Spleen (tissue), 11 donors: ENCODE data around the gene C20orf204. TPM values are rescaled to one million over a fixed set of nuclear protein-coding genes. Genes with fewer than 3 reads are reported as not detected.
A peak's percentile ranks its signal among the peaks of the same experiment; 100 is the strongest.

Source experiments
- DNase-seq: peaks from one replicate; pipeline ENCODE4 v3.0.0-alpha.2; 2020
- H3K27ac ChIP-seq, 8 donors: fragments of 200-600 bp; sonication (generic) in 7 of 8; 1 replicate in 4 of 8; 2 replicates in 4 of 8; pipeline versions ENCODE4 v1.5.0 to v1.8.0; 2016 to 2021; ENCODE audit warnings: inconsistent platforms in 4 of 8, mild to moderate bottlenecking in 4 of 8, moderate library complexity in 1 of 8
- H3K27me3 ChIP-seq, 7 donors: fragments of 200-600 bp; sonication (generic) in 6 of 7; replicated peaks in 1 of 7; 1 replicate in 4 of 7; 2 replicates in 3 of 7; pipeline versions ENCODE4 v1.5.0 to v1.8.0; 2016 to 2021; ENCODE audit warnings: inconsistent platforms in 3 of 7, mild to moderate bottlenecking in 1 of 7
- H3K36me3 ChIP-seq, 6 donors: fragments of 200-600 bp; sonication (generic) in 5 of 6; 1 replicate in 4 of 6; 2 replicates in 2 of 6; pipeline versions ENCODE4 v1.5.0 to v1.8.0; 2016 to 2021; ENCODE audit warnings: inconsistent platforms in 2 of 6
- H3K4me1 ChIP-seq, 6 donors: fragments of 200-600 bp; sonication (generic) in 5 of 6; 1 replicate in 3 of 6; 2 replicates in 3 of 6; pipeline versions ENCODE4 v1.5.0 to v1.8.0; 2016 to 2021; ENCODE audit warnings: inconsistent platforms in 3 of 6
- H3K4me3 ChIP-seq, 8 donors: fragments of 200-600 bp; sonication (generic) in 7 of 8; 1 replicate in 4 of 8; 2 replicates in 4 of 8; pipeline versions ENCODE4 v1.5.0 to v1.8.0; 2016 to 2021; ENCODE audit warnings: inconsistent platforms in 4 of 8, mild to moderate bottlenecking in 4 of 8, moderate library complexity in 2 of 8
- H3K9me3 ChIP-seq, 8 donors: fragments of 200-600 bp; sonication (generic) in 7 of 8; 1 replicate in 4 of 8; 2 replicates in 4 of 8; pipeline versions ENCODE4 v1.5.0 to v1.8.0; 2016 to 2021; ENCODE audit warnings: inconsistent platforms in 4 of 8
- POLR2A ChIP-seq, 3 donors: fragments of 450-650 bp; IDR thresholded peaks; one replicate each; pipeline ENCODE4 v1.5.1; 2017; ENCODE audit warnings: antibody characterized with exemption in 3 of 3, mild to moderate bottlenecking in 1 of 3
- POLR2AphosphoS5 ChIP-seq, 3 donors: sonication (generic); formaldehyde crosslinking; IDR thresholded peaks; one replicate each; pipeline ENCODE4 v1.5.1; 2017; ENCODE audit warnings: antibody characterized with exemption in 3 of 3
- WGBS, 5 donors: extraction: QIAGEN DNeasy Blood & Tissue Kit in 3 of 5; methylation state at CpG; one replicate each; pipeline versions ENCODE4 v1.1.5 to v1.1.7; 2013 to 2018; 5-methylcytosine and 5-hydroxymethylcytosine counted together
- intact Hi-C: fragments of 100-400 bp; cut with DNase I; formaldehyde crosslinking; loops from one replicate; pipeline ENCODE4 v1.15.0; 2023; ENCODE audit warnings: low total_unique reads
- polyA plus RNA-seq, 3 donors: library from polyadenylated mRNA; stranded (reverse); fragments of 200-250 nt; gene quantifications; one replicate each; pipeline ENCODE4 v1.2.1, GENCODE V29; 2013
- total RNA-seq, 7 donors: library from RNA; depleted of rRNA in 3 of 7; stranded (reverse); fragments of >200 nt in 3 of 7; fragmentation: NEBNext Ultra II Directional in 4 of 7; extraction: Animal tissue kit (Norgen Biotek cat#: 25700) in 4 of 7; gene quantifications; one replicate each; pipeline versions ENCODE4 v1.1.0 to v1.2.1, GENCODE V29; 2016 to 2021
- TF ChIP-seq, protein P1 (sequence below), 11 experiments: fragments of 200-600 bp in 7 of 11; fragments of 450-650 bp in 4 of 11; sonication (generic) in 4 of 11; IDR thresholded peaks in 8 of 11; conservative IDR thresholded peaks in 3 of 11; 1 replicate in 7 of 11; 2 replicates in 4 of 11; pipeline versions ENCODE4 v1.4.0 to v1.8.0; 2016 to 2021; ENCODE audit warnings: antibody characterized with exemption in 11 of 11, inconsistent platforms in 4 of 11, mild to moderate bottlenecking in 1 of 11
- donor health status: healthy with polysubstance abuse.
- donor health status: DM: no; HTN: no; CAD: no; lungs with moderate emphysema.
- donor health status: DM: no; HTN: no; CAD: no.
- donor health status: Bipolar disorder and iron deficiency.
- donor health status: healthy.
- donor health status: DM: no; HTN: no; CAD: no.
- donor health status: DM: yes; HTN: yes; CAD: no.

The C20orf204 gene
- total and polyA plus RNA-seq, 10 donors: 0.85 to 3.9 (median 1.9) TPM

DNA sequence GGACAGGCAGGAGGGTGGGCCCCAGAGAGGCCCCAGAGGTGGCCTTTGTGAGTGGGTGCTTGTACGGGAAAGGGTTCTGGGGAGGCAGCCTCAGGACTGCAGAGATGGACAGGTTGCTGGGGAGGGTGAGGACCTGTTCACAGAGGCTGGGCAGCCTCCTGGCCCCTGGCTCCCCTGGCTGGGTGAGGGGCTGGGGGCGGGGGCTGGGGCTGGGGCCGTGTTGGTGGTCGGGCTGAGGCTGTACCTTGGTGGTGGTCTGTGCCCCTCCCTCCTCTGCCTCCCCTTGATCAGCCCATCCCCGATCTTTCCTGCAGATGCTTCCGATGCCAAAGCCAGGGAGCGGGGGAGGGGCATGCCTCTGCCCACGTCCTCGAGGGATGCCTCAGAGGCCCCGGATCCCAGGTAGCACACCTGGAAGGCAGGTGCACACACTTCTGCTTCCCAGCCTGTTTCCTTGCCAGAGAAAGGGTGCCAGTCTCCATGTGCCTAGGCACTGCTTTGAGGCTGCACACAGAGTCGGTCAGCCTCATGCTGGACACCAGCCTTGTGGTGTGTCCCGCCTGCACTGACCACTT, 31.8 kb downstream of the C20orf204 start:
- TF ChIP-seq POLR2A (IDR thresholded peaks at IDR 0.05) (no peak), POLR2AphosphoS5 (IDR thresholded peaks at IDR 0.05) (no peak)
- TF ChIP-seq, protein P1, sequence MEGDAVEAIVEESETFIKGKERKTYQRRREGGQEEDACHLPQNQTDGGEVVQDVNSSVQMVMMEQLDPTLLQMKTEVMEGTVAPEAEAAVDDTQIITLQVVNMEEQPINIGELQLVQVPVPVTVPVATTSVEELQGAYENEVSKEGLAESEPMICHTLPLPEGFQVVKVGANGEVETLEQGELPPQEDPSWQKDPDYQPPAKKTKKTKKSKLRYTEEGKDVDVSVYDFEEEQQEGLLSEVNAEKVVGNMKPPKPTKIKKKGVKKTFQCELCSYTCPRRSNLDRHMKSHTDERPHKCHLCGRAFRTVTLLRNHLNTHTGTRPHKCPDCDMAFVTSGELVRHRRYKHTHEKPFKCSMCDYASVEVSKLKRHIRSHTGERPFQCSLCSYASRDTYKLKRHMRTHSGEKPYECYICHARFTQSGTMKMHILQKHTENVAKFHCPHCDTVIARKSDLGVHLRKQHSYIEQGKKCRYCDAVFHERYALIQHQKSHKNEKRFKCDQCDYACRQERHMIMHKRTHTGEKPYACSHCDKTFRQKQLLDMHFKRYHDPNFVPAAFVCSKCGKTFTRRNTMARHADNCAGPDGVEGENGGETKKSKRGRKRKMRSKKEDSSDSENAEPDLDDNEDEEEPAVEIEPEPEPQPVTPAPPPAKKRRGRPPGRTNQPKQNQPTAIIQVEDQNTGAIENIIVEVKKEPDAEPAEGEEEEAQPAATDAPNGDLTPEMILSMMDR (IDR thresholded peaks at IDR 0.05 in 8 of 11, conservative IDR thresholded peaks at IDR 0.05 in 3 of 11): no peak
- no peaks in the 10 kb centered on the region for H3K9me3 ChIP-seq
- H3K27me3 ChIP-seq: no peaks in the 10 kb centered on the region
- WGBS, 5 donors: 60 to 100% (median 62%) methylated on average over 1 to 12 of the region's 12 CpGs
- H3K27ac ChIP-seq: peak overlapping the region in 1 of 8 donors; percentile 39
- DNase-seq: no peak
- H3K4me1 ChIP-seq: peaks cover 28 to 97% (median 87%) of the 10 kb centered on the region in 6 donors
- no peak overlapping the region for H3K4me3 ChIP-seq
- peaks cover 0 to 20% (median 13%) of the 10 kb centered on the region in 6 donors for H3K36me3 ChIP-seq
- intact Hi-C loops: no loop called here

DNA sequence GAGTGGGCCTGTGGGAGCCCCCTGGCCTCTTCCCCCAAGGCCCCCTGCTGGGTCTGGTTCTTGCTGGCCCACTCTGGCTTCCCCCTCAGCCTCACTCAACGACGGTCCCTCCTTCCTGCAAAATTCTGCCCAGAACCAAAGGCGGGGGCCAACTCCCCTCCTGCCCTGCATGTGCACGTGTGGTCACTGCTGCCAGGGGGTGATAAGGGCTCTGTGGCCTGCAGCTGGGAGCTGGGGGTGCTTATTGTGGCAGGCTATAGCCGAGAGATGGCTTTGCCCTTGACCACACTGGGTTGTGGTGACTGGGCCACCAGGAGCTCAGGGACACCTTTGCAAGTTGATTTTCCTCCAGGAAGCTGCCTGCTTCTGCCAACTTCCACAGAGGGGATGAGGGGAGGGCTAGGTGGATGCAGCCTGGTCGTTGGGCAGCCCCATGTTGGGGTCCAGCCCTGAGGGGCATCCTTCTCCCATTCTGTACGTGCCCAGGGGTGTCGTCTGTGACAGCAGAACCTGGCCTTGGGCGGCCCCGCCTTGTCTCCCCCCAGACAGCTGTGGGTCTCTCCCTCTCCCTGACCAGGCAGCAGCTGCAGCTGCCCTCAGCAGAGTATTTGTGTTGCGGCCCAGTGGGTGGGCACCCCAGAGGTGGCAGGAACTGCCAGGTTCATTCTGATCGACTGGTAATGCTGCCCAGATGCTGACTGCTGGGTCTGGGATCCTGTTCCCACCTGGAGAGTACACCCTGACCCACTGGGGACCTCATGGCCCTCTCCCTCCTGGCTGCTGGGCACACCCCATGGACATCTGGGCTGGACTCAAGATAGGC, 32.6 kb downstream of the C20orf204 start:
- Histone ChIP-seq H3K4me1 (peaks cover 28 to 100% (median 87%) of the 10 kb centered on the region in 6 donors), H3K27me3 (no peaks in the 10 kb centered on the region), H3K27ac (peak overlapping the region in 1 of 8 donors; percentile 39), H3K4me3 (no peak overlapping the region), H3K9me3 (no peaks in the 10 kb centered on the region), H3K36me3 (peaks cover 0 to 28% (median 21%) of the 10 kb centered on the region in 6 donors)
- WGBS, 5 donors: 47 to 65% (median 54%) methylated on average over 10 to 12 of the region's 12 CpGs
- DNase-seq: no peak
- TF ChIP-seq POLR2AphosphoS5 (IDR thresholded peaks at IDR 0.05): peak in 2 of 3 donors; percentile 34 to 63
- TF ChIP-seq POLR2A (IDR thresholded peaks at IDR 0.05): no peak
- intact Hi-C loops: no loop called here

- no peak overlapping the region for H3K4me3 ChIP-seq
- no peak for DNase-seq
- H3K27me3 ChIP-seq: no peaks in the 10 kb centered on the region
These were observed 33.2 kb downstream of the C20orf204 start for GRCh38 chr20:64069209-64069613.

DNA sequence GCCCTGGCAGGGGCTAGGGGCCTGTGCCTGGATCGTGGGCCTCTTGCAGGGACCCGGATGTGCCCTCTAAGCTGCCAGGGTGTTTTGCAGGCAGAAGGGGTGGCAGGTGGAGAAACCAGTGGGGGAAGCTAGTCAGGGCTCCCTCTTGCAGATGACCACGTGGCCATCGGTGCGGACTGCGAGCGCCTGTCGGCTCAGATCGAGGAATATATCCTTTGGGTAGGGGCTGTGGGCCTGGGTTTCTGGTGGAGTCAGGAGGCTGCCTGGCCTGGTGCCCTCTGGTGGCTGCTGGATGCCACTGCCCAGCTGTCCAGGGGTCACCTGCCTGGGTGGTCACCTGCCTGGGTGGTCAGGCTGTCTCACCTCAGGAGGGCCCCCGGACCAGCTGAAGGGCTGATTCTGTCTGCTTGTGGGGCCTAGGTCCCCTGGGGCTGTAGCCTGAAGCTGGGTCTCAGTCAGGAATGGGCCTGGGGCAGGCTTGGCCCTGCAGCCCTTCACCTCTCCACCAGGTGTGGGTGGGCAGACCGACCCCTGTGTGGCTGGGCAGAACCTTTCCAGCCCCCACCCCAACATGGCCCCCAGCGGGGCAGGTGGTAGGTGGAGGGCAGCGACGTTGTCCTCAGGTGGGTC, 33.7 kb downstream of the C20orf204 start:
- H3K27ac ChIP-seq: no peak overlapping the region
- intact Hi-C loops: no loop called here
- peaks cover 18 to 100% (median 81%) of the 10 kb centered on the region in 6 donors for H3K4me1 ChIP-seq
- H3K27me3 ChIP-seq: no peaks in the 10 kb centered on the region
- TF ChIP-seq POLR2AphosphoS5 (IDR thresholded peaks at IDR 0.05) (peak; percentile 35 to 77 (median 38)), POLR2A (IDR thresholded peaks at IDR 0.05) (no peak)
- TF ChIP-seq, protein P1 (IDR thresholded peaks at IDR 0.05 in 8 of 11, conservative IDR thresholded peaks at IDR 0.05 in 3 of 11): peak; percentile 48 to 87 (median 79)
- H3K4me3 ChIP-seq: no peak overlapping the region
- no peaks in the 10 kb centered on the region for H3K9me3 ChIP-seq
- peak; percentile 85 for DNase-seq
- peaks cover 0 to 39% (median 32%) of the 10 kb centered on the region in 6 donors for H3K36me3 ChIP-seq
- WGBS, 5 donors: 44 to 77% (median 63%) methylated on average over 4 to 14 of the region's 14 CpGs

More at GRCh38 chr20:64069209-64069613, 33.2 kb downstream of the C20orf204 start:
- intact Hi-C loops: no loop called here
- Histone ChIP-seq H3K27ac (peak overlapping the region in 1 of 8 donors; percentile 39), H3K36me3 (peaks cover 0 to 34% (median 27%) of the 10 kb centered on the region in 6 donors), H3K9me3 (no peaks in the 10 kb centered on the region), H3K4me1 (peaks cover 22 to 100% (median 84%) of the 10 kb centered on the region in 6 donors)
- WGBS, 5 donors: 80 to 85% (median 82%) methylated on average over 10 to 20 of the region's 20 CpGs
- TF ChIP-seq, protein P1 (IDR thresholded peaks at IDR 0.05 in 8 of 11, conservative IDR thresholded peaks at IDR 0.05 in 3 of 11): no peak
